HG03571 (cell line): ENCODE data around the gene MAP2K7.

ENCODE experiments used
- ATAC-seq: cut with Tn5 transposase; IDR thresholded peaks from one replicate; pipeline ENCODE4 v1.9.1; 2021; ENCODE audit not compliant: unreplicated experiment

Gene MAP2K7

DNA sequence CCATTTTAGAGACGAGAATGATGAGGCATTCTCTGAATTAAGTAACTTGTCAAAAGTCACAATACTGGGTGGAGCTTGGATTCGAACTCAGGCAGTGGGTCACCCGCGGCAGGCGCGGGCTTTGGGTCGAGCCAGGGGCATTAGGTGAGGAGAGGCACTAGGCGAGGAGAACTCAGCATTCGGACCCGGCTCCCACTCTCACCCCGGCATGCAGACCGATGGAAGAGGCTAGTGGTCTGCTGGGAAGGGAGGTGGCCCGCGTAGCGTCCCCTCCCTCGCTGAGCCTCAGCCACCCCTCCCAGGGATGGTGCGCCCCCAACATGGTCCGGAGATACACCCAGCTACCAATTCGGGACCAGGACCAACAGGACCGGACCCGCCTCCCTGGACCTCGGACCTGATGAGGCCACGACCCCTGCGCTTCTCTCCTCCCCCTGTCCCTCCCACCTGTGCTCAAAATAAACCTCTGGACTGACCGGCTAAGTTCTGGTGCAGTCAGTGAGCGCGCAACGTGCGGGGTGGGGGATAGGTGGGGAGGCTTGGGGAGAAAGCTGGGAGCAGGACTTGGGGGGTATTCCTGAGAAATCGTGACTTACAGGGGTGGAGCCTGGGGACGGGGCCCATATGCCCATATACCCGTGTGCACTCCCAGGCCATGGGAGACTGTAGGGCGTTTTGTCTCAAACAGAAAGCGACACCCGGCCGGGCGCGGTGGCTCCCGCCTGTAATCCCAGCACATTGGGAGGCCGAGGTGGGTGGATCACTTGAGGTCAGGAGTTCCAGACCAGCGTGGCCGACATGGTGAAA, 15.1 kb downstream of the MAP2K7 start:
- ATAC-seq, result no peak

DNA sequence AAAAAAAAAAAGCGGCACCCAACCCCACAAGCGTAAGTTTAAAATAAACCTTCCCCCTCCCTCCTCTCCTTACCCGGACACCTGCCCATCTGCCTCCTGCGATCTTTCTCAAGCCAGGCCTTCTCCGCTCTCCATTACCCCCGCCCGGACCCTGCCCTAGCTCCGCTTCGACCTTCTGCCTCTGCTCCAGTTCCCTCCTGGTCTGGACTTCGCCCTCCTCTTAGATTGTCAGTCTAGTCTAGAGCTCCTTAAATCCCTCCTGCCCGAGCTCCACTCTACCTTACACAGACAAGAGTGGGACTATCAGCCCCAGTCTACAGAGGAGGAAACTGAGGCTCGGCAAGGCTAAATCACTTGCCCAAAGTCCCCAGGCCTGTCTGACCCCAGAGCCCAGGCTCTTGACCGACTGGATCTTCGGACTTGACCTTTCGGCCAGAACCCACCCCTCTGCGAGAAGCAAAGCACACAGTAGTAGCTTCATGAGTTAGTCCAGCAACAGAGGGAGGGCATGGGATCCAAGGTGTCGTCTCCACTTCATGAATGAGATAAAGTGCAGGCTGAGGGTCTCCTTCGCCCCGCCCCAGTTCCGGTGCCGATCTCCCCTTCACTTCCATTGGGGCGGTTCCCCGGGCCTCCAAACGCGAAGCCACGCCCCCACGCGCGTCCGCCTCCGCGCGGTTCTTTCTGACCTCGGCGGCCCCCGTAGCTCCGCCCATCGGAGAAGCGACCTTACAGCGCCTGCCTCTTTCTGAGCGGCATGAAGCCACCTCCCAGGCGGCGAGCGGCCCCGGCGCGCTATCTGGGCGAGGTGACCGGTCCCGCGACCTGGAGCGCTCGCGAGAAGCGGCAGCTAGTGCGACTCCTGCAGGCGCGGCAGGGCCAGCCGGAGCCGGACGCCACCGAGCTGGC, 16.2 kb downstream of the MAP2K7 start, which contains the start of gene SNAPC2:
Gene SNAPC2 (plus strand): TSS at position 729 of the 909 bp plus-strand sequence. CDS start 29 bp downstream, at position 758.
- peak; percentile 42 for ATAC-seq

DNA sequence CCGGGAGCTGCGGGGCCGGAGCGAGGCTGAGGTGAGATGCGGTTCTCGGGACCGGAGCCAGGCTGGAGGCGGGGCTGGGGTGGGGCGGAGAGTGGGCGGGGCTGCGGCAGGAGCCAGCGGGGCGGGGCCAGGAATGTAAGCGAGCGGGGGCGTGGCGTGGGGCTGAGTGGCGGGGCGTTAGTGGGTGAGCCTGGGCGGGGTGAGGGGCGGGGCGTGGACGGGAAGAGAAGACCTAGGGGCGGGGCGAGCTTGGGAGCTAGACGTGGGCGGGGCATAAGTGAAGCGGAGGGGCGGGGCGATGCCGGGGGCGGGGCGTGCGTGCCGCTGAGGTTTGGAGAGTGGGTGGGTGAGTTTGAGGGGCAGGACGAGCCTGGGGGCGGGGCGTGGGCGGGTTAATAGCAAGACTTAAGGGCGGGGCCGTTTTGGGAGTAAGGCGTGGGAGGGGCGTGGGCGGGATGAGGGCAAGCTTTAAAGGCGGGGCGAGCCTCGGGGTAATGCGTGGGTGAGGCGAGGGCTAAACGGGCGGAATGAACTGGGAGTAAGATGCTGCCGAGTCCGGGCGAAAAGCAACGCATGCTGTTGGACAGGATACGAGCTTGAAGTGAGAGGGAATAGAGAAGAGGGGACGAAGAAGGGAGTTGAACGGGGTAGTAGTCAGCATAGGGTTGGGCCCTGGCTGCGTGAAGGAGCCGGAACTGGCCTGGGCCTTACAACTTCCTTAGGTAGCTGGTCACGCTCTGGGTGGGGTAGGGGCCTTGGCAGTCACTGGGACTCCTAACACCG, 17.0 kb downstream of the MAP2K7 start:
- ATAC-seq, result peak; percentile 30

DNA sequence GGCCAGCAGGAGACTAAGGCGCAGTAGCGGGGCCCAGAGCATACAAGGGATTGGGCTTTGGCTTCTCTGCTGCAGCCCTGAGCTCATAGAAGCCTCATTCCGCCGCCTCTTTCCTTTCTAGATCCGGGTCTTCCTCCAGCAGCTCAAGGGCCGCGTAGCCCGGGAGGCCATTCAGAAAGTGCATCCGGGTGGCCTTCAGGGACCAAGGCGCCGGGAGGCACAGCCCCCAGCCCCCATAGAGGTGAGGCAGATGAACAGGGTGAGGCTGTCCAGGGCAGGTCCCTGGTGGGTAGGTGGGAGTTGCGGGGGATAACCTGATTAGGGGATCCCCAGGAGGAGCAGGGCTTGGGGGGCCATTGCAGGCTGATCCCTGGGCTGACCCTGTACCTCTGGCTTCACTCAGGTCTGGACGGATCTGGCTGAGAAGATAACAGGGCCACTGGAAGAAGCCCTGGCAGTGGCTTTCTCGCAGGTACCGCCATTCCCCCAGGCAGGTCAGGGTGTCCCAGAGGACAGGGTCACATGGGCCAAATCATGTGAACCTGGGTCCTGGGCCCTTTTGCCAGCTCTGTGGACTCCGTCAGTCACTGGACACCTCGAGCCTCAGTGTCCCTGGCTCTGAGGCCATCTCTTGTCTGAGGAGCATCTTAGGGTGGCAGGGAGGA, 17.8 kb downstream of the MAP2K7 start:
- ATAC-seq, result no peak

DNA sequence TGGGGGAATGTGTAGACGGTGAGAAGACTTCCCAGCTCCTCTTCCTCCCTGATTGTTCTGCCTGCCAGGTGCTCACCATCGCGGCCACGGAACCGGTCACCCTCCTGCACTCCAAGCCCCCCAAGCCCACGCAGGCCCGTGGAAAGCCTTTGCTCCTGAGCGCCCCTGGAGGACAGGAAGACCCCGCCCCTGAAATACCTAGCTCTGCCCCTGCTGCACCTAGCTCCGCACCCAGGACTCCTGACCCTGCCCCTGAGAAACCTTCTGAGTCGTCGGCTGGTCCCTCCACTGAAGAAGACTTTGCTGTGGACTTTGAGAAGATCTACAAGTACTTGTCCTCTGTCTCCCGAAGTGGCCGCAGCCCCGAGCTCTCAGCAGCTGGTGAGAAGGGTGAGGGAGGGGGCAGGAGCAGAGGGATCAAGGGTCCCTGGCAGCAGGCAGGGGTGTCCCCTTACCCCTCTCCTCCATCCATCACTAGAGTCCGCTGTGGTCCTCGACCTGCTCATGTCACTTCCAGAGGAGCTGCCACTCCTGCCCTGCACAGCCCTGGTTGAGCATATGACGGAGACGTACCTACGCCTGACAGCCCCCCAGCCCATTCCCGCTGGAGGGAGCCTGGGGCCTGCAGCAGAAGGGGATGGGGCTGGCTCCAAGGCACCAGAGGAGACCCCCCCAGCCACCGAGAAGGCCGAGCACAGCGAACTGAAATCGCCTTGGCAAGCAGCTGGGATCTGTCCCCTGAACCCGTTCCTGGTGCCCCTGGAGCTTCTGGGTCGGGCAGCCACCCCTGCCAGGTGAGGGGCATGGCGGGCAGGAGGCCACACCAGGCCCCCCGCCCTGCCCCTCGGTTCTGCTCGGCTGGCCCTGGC, 18.5 kb downstream of the MAP2K7 start:
- ATAC-seq, result no peak

DNA sequence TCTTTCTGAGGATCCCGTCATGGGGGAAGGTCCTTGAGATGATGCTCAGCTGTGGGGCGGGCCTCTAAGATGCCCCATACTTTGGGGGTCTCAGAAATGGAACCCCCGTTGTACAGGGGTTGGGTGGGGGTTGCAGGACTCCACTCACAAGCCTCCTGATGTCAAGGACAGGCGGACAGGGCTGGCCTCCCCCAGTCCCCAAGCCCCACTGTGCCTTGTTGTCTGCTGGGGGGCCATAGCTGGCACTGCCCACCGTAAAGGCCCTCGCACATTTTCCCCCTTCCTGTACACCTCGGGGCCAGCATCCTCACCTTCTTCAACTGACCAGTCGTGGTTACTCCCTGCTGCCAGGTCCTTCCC, 19.1 kb downstream of the MAP2K7 start:
- ATAC-seq, result no peak

DNA sequence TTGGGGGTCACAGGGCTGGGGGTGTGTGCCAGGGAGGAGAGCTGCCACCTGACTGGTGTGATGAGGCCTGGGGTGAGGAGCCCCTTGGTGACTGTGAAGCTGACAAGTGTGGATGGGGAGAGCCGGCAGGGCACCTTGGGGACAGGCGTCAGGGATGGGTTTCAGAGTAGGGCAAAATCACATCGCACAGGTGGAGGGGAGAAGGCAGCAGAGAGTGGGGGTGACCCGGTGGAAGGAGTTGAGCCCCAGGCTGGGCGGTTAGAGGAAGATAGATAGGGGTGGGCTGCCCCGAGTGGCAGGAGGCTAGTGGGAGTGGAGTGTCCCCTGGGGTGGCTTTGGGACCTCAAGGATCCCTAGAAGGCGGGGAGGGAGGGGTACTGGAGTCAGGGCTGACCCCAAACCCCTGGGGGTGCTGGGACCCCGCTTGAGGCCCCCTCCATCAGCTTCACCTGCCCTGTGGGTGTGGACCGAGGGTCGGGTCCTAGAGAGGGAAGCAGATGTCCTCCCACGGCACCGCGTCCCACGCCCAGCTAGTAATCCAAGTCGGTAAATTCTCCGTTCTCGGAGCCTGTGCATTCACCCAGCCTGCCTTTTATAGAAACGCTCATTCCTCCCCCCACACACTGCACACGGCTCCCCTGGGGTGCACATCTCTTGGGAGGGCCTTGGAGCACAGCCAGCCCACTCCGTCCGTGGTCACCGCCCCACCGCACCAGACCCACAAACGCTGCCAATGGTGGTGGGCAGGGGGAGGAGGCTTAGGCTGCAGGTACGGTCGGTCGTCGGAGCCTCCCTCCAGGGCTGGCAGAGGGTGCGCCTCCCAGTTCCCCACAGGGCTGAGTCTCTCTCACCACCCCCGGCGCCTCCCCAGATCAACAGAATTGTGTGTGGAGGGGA, 19.9 kb downstream of the MAP2K7 start:
- no peak for ATAC-seq

DNA sequence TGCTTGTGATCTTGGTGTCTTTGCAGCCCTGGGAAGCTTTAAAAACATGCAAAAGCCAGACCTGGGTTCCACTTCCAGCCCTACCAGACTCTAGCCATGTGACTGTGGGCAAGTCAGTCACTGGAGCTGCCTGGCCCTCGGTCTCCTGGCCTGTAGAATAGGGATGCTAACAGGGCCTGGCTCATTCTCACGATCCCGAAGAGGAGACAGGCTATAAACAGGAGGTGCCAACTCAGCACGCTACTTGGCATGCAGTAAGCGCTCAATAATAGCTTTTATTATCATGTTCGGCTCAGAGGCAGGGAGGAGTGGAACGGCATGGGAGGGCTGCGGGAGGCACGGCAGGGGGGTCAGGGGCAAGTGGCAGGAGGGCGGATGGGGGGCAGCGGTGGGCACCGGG, 20.6 kb downstream of the MAP2K7 start:
- ATAC-seq, result no peak

DNA sequence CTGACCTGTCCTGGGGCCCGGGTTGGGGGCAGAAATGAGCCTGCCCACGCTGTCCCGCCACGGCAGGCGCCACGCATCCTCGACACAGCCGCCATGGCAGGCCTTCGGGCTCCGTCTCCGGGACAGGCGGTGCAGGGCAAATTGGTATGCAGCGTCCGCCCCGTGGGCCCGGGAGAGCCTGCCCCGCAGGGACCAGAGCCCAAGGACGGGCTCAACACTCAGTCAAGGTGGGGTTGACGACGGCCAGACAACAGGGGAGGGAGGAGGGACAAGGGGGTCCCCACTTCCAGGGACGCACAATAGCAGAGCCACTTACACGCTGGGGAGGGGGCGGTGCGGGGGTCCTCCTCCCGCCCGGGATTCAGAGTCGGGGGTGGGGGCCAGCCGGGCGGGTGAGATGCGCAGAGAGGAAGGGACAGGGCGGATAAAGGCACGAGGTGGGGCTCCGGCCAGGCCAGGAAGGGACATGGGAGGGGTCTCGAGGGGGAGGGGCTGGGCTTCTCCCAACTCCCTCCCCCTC, 21.0 kb downstream of the MAP2K7 start:
- no peak for ATAC-seq

DNA sequence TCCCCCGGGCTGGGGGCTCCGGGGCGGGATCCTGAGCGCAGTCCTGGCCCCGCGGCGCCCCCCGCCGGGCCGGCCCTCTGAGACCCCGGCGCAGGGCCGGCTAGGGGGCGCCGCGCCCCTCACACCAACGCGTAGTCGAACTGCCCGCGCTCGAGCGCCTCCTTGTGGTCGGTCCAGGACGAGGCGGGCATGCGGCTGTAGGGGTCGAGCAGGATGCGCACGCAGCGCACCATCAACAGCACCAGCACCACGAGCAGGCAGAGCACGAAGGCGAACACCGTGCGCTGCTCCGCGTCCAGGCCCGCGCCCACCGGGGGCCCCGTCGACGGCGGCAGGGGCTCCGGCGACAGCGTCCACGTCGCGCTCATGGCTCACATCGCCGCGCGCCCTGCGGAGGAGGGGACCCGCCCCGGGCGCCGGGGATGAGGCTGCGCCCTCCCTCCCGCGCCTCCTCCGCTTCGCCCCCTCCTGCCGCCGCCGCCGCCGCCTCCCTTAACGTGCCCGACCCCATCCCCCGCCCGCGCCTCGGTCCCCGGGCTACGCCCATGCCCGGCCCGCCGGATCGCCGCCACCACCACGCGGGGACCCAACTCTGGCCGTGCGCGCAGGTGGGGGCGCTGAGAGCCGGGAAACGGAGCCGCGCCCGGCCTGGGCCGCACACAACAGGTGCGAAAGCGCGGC, 21.6 kb downstream of the MAP2K7 start:
- ATAC-seq, result no peak

DNA sequence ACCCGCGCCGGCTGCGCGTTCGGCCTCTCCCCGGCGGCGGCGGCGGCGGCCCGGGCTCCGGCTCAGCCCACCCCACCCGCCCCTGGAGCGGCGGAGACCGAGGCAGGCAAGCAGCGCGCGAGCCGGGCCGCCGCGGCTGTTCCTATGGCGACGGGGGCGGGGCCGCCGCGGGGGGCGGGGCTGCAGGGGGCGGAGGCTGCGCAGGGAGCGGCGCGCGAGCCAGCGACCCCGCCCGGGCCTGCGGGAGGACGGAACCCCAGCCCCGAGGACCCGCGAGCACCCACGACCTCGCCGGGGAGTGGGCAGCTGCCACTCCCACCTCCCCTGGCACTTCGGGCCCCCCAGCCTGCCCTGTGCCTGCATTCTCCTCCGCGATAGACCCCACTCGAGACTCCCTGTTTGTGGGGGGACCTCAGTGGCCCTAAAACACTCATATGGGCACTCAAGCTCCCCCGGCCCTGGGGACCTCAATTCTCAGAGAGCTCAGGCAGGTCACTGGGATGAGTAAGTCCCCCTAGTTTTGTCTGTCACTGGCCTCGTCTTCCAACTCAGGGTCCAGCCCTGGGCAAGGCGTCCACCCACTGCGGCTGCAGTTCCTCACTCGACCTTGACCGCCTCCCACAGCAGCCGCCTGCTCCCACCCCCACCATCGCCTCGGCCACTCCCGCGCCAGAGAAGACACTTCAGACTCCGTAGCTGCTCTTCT, 22.5 kb downstream of the MAP2K7 start, which contains the start of gene CTXN1:
Gene CTXN1 (minus strand): TSS at position 115 of the 706 bp plus-strand sequence. CDS start 597 bp downstream, outside the sequence.
- no peak for ATAC-seq

DNA sequence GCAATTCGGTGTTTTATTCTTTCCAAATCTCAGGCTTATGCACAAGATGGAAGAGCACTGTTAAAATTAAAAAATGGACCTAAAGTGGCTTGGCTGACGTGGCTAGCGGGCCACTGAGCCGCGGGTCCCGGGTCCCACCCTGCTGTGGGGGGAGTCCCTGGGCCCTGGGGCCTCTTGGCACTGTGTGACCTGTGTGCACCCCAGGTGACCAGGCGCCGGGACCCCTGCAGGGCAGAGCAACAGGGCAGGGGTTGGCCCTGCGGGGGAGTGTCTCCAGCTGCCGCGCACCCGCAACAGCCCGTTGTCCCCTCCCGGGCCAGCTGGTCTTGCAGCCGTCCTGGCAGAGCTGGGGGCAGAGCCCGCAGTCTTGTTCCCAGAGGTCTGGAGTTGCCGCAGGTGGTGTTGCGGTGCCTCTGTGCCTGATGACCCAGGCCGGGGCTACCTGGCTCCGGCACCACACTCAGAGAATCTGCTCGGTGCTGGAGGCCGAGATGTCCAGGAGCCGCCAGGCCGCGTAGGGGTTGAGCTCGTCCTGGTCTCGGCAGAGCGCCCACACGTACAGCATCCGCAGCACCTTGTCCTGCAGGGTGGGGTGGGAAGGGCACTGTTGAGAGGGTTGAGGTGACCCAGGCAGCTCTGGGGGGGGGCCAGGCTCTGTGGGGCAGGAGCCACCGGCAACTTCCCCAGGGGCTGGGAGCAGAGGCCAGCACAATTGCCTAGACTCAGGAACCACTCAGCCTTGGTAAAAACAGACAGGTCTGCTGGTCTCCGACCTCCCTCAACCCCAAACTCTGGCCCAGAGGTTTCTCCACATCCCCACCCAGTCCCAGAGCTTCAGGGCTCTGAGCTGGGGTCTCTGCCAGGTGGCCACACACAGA, 23.3 kb downstream of the MAP2K7 start:
- ATAC-seq, result no peak

DNA sequence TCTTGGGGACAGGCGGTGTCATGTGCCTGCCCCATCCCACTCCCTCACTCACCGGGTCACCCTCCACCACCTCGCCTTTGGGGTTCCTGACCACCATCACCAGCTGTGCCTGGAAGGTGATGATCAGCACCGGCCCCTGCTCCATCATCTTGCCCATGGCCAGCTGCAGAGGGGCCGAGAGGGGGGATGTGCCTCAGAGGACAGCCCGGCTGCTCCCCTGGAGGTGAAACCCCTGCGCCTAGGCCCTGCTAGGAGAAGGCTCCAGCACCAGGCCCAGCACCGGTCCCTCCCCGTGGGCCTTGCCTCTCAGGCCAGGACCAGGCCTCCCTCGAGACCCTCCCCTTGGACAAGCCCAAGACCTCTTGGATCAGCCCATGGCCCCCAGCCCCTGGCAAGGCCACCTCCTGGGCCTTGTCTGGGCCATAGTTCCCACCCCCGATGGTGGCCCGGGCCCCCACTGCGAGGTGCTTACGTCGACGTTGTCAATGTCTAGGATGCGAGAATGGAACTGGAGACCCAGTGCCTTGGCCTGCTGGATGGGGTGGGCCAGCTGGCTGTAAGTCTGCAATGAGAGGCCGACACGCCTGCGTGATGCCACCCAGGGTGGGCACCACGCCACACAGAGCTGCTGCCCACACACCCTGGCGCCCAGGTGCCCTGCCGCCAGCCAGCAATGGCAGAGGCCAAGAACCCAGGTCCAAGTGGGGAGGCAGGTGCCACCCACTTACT, 24.1 kb downstream of the MAP2K7 start:
- no peak for ATAC-seq

DNA sequence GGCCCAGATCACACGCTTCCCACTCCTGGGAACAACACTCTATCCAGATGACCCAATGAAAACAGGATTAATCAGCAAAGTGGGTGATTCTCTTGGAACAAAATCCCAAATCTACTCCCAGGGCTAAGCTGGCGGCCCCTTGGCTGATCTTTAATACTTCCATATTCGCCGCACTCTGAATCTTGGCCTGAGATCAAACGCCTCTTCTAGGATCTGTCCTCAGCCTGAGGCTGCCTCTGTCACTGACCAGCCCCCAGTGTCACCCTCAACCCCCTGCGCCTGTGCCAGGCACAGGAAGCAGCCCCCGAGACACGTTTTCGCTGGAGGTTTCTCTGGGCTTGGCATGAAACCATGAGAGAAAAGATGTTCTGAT, 24.6 kb downstream of the MAP2K7 start:
- no peak for ATAC-seq
